ENCODE data around the gene ABI2.
"Not testable (repeated sequence)": the region's sequence is repeated elsewhere in the genome, so short reads cannot be mapped to it uniquely, and the experiment has no call there.

GRCh38 chr2:203302586-203302985, 25.6 kb upstream of the ABI2 start:
- not testable (repeated sequence) for TF ChIP-seq CTCF (conservative IDR thresholded peaks at IDR 0.05; ENCODE audit: low read length); EZH2phosphoT487 (IDR thresholded peaks at IDR 0.05; ENCODE audit: borderline replicate concordance)

Measured in Loucy (cell line).